Mucosa of rectum (tissue), 2 donors: ENCODE measurements around the gene PPM1L.

Experiments
- H3K27ac ChIP-seq, 2 donors: one replicate each; pipeline ENCODE4 v1.7.0; 2013; ENCODE audit warnings: inconsistent platforms in 2 of 2, low read depth in 2 of 2, low read length in 2 of 2
- H3K27me3 ChIP-seq, 2 donors: one replicate each; pipeline ENCODE4 v1.7.0; 2013; ENCODE audit warnings: low read length in 2 of 2; ENCODE audit not compliant: control insufficient read depth in 2 of 2, insufficient read depth in 2 of 2
- H3K36me3 ChIP-seq, 2 donors: one replicate each; pipeline ENCODE4 v1.7.0; 2013; ENCODE audit warnings: low read length in 2 of 2; ENCODE audit not compliant: control insufficient read depth in 2 of 2, insufficient read depth in 2 of 2
- H3K4me1 ChIP-seq, 2 donors: one replicate each; pipeline ENCODE4 v1.7.0; 2013; ENCODE audit warnings: low read length in 2 of 2, mild to moderate bottlenecking in 1 of 2; ENCODE audit not compliant: control insufficient read depth in 2 of 2, insufficient read depth in 2 of 2
- H3K4me3 ChIP-seq, 2 donors: one replicate each; pipeline ENCODE4 v1.7.0; 2013; ENCODE audit warnings: low read length in 2 of 2
- H3K9ac ChIP-seq, 2 donors: one replicate each; pipeline ENCODE4 v1.7.0; 2013; ENCODE audit warnings: low read length in 2 of 2, low read depth in 1 of 2, mild to moderate bottlenecking in 1 of 2
- H3K9me3 ChIP-seq, 2 donors: one replicate each; pipeline ENCODE4 v1.7.0; 2013; ENCODE audit warnings: low read length in 2 of 2; ENCODE audit not compliant: control insufficient read depth in 2 of 2
- donor health status: healthy.
- donor health status: Normal muscosa, but diverticular disease.

Gene PPM1L

GRCh38 chr3:160739079-160739478 lies 17.0 kb upstream of the PPM1L start:
- Histone ChIP-seq H3K36me3 (no peaks in the 10 kb centered on the region), H3K4me3 (no peak overlapping the region), H3K9ac (no peak overlapping the region), H3K4me1 (no peaks in the 10 kb centered on the region), H3K9me3 (no peaks in the 10 kb centered on the region), H3K27ac (no peak overlapping the region), H3K27me3 (no peaks in the 10 kb centered on the region)

DNA sequence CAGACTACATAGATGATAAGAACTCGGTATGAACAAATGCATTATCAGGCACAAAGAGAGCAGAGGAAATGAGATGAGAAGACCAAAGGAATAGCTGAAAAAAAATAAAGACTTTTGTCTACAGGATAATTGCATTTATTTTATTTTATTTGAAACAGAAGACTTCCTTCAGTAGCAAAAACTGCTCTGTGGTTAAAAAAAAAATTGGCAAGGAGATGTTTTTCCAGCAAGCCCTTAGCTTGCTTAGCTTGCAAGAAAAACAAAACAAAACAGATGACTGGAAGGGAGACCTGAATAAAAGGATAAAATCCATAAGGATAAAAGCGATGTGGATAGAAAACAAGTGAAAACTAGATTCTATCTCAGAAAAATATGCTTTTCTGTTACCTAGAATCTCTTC lies 9.1 kb upstream of the PPM1L start:
- Histone ChIP-seq H3K36me3 (no peaks in the 10 kb centered on the region), H3K4me3 (no peak overlapping the region), H3K4me1 (no peaks in the 10 kb centered on the region), H3K9me3 (no peaks in the 10 kb centered on the region), H3K27me3 (no peaks in the 10 kb centered on the region), H3K9ac (no peak overlapping the region), H3K27ac (no peak overlapping the region)

GRCh38 chr3:160747422-160747821 lies 8.6 kb upstream of the PPM1L start:
- Histone ChIP-seq H3K27ac (no peak overlapping the region), H3K27me3 (no peaks in the 10 kb centered on the region), H3K4me3 (no peak overlapping the region), H3K4me1 (no peaks in the 10 kb centered on the region), H3K9me3 (no peaks in the 10 kb centered on the region), H3K9ac (no peak overlapping the region), H3K36me3 (no peaks in the 10 kb centered on the region)

- Histone ChIP-seq H3K4me3 (no peak overlapping the region), H3K4me1 (no peaks in the 10 kb centered on the region), H3K9ac (no peak overlapping the region), H3K27me3 (no peaks in the 10 kb centered on the region), H3K27ac (no peak overlapping the region), H3K9me3 (no peaks in the 10 kb centered on the region), H3K36me3 (no peaks in the 10 kb centered on the region)
These were observed 7.8 kb upstream of the PPM1L start for GRCh38 chr3:160748231-160748630.

DNA sequence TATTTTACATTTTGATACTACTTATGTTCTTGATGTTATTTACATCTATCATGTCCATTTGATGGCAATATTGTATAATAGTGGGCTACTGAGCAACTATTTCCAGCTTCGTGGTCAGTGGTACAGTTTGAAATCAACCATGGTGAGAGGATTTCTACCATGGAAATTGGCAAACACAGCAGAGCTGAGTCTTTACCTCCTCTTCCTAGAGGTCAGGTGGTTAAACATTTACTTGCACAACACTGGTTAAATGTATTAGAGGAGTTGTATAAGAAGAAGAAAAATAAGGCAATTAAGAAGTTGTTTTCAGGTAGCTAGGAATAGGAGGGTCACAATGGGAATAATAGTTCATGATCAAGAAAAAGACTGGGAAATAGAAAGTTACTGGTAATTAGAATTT lies 7.2 kb upstream of the PPM1L start:
- Histone ChIP-seq H3K9ac (no peak overlapping the region), H3K9me3 (no peaks in the 10 kb centered on the region), H3K27ac (no peak overlapping the region), H3K27me3 (no peaks in the 10 kb centered on the region), H3K4me1 (peaks cover under 1% of the 10 kb centered on the region in 2 donors), H3K4me3 (no peak overlapping the region), H3K36me3 (no peaks in the 10 kb centered on the region)

DNA sequence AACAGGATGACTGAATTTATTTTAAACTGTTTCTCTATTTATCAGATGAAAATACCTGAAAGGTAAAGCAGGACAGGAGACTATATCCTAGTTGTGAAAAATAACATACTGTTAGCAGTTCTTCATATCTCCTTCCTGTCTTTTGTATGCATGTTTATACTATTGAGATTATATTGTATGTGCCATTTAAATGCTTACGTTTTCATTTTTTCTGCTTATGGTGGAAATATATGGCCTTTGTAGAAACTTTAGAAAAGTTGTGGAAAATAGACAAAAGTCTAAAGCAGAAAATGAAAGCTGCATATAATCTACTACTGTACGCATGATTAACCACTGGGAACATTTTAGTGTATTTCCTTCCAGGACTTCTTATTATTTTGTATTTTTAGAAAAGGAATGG lies 2.1 kb upstream of the PPM1L start:
- H3K9me3 ChIP-seq: no peaks in the 10 kb centered on the region
- no peaks in the 10 kb centered on the region for H3K36me3 ChIP-seq
- H3K27me3 ChIP-seq: peaks cover 0 to 2% of the 10 kb centered on the region in 2 donors
- H3K4me3 ChIP-seq: peak overlapping the region; percentile 83 to 84
- peaks cover 15 to 21% of the 10 kb centered on the region in 2 donors for H3K4me1 ChIP-seq
- H3K9ac ChIP-seq: peak overlapping the region; percentile 76 to 78
- peak overlapping the region in 1 of 2 donors; percentile 92 for H3K27ac ChIP-seq

GRCh38 chr3:160754371-160754854 lies 1.6 kb upstream of the PPM1L start:
- H3K27ac ChIP-seq: peak overlapping the region; percentile 92 to 95
- H3K4me1 ChIP-seq: peaks cover 15 to 21% of the 10 kb centered on the region in 2 donors
- no peaks in the 10 kb centered on the region for H3K9me3 ChIP-seq
- H3K4me3 ChIP-seq: peak overlapping the region; percentile 83 to 84
- peak overlapping the region; percentile 76 to 78 for H3K9ac ChIP-seq
- H3K27me3 ChIP-seq: peaks cover 0 to 2% of the 10 kb centered on the region in 2 donors
- no peaks in the 10 kb centered on the region for H3K36me3 ChIP-seq

GRCh38 chr3:160754855-160755747 lies 930 bp upstream of the PPM1L start:
- Histone ChIP-seq H3K9ac (peak overlapping the region; percentile 78 to 85), H3K36me3 (no peaks in the 10 kb centered on the region), H3K4me3 (peak overlapping the region; percentile 83 to 84), H3K9me3 (no peaks in the 10 kb centered on the region), H3K27me3 (peaks cover 0 to 2% of the 10 kb centered on the region in 2 donors), H3K4me1 (peaks cover 15 to 21% of the 10 kb centered on the region in 2 donors), H3K27ac (peak overlapping the region; percentile 92 to 95)

GRCh38 chr3:160757233-160758106 lies 1.4 kb downstream of the PPM1L start:
- Histone ChIP-seq H3K9me3 (no peaks in the 10 kb centered on the region), H3K27me3 (peaks cover 0 to 2% of the 10 kb centered on the region in 2 donors), H3K4me3 (peak overlapping the region; percentile 68 to 84), H3K27ac (no peak overlapping the region), H3K36me3 (no peaks in the 10 kb centered on the region), H3K9ac (peak overlapping the region in 1 of 2 donors; percentile 85), H3K4me1 (peaks cover 15 to 21% of the 10 kb centered on the region in 2 donors)
